ENCODE data around the gene DSCAML1. TPM values are rescaled to one million over a fixed set of nuclear protein-coding genes. Genes with fewer than 3 reads are reported as not detected.

Gene DSCAML1
- total RNA-seq, 1 experiment from 2014 or later: not detected

- no peak for DNase-seq (ENCODE audit: low read depth)
These were observed 352.0 kb downstream of the DSCAML1 start for GRCh38 chr11:117444711-117445658.

DNA sequence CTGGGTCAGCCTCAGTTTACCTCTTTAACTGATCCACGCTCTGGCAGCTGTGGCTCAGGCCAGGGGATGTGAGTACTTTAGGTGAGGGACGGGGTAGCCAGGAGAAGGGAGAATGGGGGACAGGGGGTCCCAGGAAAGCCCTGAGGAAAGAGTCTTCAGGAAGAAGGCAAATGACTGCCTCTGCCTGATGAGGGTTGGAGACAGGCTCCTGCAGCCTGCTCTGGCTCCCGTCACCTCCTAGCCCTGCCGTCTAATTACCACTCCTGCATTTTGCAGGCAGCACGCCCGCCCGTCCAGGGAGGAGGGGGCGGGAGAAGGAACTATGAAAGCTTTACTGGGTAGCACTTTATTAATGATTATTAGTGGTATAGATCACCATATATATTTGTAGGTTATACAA, 352.8 kb downstream of the DSCAML1 start:
- DNase-seq (ENCODE audit: low read depth): no peak

DNA sequence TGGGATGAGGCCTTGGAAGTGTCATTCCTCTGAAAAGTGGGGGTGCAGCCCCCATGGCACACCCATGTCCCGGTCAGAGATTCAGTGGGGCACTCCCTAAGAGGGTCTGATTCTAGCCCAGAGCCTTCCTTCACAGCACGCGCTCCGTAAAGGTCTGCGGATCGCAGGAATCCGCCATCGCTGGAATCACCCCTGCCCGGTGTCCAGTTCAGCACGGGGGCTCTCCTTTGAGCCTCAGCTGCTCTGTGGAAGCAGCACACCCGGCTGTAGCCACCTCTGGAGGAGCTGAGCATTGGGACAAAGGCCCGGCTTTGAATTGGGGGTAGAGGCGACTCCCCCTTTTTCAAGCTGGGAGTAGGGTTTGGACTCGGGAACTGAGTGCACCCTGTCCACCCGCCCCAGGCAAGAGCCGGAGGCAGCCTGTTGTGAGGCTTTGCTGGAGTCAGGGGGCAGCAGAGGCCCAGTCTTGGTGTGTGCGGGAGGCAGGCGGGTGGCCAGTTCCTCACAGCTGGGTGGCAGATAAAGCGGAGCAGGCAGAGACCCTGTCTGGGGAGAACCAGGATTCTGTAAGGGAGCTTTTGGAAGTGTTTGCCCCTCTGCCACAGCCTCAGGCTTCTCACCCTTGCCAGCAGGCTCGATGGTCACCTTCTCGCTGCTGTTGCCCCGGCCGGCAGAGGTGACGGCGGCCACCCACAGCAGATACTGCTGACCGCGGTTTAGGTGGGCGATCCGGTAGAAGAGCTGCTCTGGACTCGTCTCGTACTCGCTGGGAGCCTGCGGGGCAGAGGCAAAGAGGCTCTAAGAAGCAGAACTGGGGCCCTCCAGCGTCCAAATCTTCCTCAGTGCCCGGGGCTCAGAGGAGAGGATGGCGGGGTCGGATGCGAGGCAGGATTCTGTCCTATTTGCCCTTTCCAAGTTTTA, 353.5 kb downstream of the DSCAML1 start:
- peak; percentile 80 for DNase-seq (ENCODE audit: low read depth)

- DNase-seq (ENCODE audit: low read depth): no peak
These were observed 354.2 kb downstream of the DSCAML1 start for GRCh38 chr11:117442869-117443239.

GRCh38 chr11:117442049-117442868, 354.8 kb downstream of the DSCAML1 start:
- no peak for DNase-seq (ENCODE audit: low read depth)

DNA sequence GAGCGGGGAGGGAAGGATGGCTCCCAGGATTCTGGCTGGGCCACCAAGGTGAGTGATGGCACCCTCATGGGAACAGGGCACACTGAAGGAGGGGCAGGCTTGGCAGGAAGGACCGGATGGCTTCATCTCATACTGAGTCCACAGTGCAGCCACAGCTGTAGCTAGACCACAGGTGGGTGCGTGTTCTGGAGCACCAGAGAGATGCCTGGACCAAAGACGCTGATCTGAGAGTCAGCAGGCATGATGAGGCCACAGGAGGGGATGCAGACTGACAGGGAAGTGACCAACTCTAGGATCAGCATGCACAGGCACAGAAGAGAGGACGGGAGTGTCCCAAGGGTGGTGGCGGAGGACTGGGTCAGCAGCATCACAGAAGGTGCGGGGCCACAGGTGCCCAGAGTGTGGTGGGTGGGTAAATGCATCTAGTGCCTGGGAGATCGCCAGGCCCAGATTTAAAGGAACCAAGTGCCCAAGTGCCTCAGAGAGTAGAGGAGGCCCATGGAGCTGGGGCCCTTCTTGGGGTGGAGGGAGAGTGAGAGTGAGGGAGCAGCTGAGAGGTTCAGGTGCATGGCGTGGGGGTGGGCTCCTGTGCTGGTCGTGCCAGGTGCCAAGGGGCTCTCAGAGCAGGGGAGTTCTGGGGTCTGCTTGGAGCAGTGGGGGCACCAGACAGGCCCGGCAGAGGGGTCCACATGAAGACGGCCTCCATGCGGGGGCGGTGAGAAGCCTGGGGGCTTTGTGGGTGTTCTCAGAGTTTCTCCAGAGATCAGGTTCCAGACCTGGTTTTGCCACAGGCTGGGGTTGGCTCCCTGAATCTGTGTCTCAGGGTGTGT, 355.7 kb downstream of the DSCAML1 start:
- DNase-seq (ENCODE audit: low read depth): no peak

DNA sequence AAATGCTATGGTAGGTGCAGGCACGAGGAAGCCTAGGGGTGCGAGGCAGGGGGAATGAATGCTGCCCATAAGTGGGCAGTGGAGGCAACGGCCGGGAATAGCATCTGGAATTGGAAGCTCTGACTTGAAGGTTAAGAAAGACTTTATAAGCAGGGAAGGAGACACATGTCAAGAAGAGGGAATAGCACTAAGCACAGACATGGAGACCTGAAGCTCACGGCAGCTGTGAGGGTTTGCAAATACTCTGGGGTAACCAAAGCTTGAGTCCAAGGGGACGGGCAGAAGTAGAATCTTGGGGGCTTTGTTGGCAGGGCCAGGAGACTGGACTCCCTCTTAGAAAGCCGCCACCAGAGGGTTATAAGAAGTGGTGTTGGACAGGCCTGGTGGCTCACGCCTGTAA, 356.8 kb downstream of the DSCAML1 start:
- no peak for DNase-seq (ENCODE audit: low read depth)

GRCh38 chr11:117439256-117439655, 357.8 kb downstream of the DSCAML1 start:
- no peak for DNase-seq (ENCODE audit: low read depth)

DNA sequence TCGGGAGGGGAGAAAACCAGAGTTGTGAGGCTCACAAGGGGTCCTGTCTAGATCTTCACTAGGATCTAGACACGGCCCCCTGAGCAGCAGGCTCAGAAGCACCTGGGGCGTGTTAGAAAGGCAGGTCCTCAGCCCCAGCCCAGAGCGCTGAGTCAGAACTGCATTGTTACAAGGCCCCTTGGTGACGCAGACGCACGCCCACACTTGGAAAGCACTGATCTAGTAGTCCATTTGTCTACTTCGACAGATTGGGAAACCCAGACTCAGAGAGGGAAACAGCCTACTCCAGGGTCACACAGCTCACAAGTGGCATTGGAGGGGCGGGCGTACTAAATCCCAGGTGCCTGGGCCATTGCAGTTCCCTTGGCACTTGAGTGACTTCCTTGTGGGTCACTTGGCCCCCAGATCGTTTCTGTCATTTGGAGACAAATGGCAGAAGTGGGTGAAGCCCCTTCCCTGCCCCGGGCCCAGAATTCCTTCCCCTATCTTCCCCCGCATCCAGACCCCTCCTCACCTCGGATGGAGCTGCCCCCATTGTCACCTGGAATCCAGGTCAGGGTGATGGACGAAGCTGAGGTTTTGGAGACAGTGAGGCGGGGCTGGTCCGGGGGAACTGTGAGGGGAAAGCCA, 358.5 kb downstream of the DSCAML1 start:
- DNase-seq (ENCODE audit: low read depth): peak; percentile 82

DNA sequence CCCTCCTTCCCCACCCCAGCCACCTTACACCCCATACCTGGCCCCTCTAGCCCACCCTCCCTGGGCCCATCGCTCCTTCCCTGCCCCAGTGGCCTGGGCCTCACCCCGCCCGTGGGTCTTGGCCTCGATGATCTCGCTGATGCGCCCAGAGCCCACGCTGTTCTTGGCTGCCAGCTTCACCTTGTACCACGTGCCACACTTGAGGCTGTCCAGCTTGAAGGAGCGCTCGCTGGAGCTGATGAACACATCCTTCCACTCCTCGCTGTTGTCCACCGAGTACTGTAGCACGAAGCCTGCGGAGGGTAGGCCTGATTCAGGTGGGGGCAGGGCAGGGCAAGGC, 359.3 kb downstream of the DSCAML1 start:
- no peak for DNase-seq (ENCODE audit: low read depth)

DNA sequence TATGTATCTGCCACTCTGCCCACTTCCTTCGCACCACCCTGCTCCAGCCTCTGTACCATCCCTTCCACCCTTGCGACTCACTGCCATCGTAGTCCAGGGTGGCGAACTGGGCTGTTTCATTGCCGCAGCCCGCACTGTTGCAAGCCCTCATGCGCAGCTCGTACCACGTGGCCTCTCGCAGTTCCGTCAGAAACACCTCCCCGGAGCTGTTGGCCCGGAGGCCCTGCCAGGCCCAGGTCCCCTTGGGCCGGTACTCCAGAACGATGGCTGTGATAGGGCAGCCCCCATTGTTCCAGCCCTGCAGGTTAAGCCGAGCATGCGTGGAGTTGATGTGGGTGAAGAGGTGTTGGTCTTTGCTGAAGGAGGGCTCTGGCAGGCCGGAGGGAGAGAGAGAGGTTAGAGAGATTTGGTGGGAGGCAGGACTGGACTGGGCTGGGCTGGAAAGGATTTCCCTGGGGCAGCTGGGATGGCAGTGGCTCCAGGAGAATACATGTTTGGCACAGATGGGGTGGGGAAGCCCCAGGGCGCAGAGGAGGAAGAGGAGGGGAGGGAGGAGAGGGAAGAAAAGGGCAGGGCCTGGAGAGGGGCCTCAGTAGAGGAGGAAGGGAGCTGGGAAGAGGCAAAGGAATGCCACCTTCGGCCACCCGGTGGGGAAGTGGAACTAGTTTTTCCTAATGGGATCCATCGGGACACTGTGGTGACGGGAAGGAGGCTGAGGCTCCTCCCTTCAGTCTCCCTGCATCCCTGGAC, 359.8 kb downstream of the DSCAML1 start:
- DNase-seq (ENCODE audit: low read depth): no peak

DNA sequence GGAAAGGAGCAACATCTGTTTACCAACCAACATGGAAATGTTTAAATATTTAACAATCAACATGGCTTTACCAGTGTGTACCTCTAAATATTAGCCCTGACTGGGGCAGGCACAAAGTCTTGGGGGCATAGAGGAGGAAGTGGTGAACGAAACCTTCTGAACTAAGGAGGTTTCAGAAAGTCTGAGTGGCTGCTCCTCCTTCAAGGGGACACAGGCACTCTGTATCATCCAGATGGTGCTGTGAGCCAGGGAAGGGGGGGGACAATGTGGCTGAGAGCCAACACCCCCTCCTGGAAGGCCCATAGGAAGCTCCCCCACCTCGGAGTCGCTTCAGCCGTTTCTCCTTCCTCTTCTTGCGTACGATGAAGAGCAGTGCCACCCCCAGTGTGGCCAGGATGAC, 361.7 kb downstream of the DSCAML1 start:
- DNase-seq (ENCODE audit: low read depth): no peak

DNA sequence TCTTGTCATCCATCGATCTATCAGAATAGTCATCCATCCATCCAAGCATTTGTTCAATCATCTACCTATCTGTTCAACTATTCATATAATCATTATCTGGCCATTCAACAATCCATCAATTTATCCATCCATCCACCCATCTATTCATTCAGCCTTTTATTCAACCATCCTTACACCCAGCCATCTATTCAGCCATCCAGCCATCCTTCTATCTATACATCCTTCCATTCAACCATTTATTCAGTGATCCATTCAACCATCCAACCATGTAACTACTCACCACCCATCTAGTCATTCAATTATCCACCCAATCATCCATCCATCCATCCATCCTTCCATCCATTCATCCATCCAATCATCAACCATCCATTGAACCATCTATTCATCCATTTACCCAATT, 362.5 kb downstream of the DSCAML1 start:
- DNase-seq (ENCODE audit: low read depth): no peak

GRCh38 chr11:117433717-117434116, 363.3 kb downstream of the DSCAML1 start:
- DNase-seq (ENCODE audit: low read depth): no peak

GRCh38 chr11:117431436-117431835, 365.6 kb downstream of the DSCAML1 start:
- no peak for DNase-seq (ENCODE audit: low read depth)

- no peak for DNase-seq (ENCODE audit: low read depth)
These were observed 366.6 kb downstream of the DSCAML1 start for GRCh38 chr11:117430293-117430955.

DNA sequence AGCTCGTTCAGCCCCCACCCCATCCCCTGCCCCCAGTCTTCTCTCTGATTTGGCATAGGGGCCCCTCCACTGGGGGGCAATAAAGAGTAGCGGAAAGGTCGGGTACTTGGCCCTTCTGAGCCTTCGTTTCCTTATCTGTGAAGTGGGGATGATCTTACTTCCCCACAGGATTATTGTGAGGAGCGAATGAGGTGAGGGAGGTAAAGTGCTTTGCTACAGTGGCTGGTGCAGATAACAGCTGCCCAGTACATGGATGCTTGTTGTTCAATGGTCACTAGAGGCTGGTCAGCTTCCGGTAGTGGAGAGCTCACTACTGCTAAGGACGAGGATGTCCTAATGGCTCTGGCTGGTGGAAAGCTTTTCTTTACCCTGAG, 368.2 kb downstream of the DSCAML1 start:
- DNase-seq (ENCODE audit: low read depth): no peak

DNA sequence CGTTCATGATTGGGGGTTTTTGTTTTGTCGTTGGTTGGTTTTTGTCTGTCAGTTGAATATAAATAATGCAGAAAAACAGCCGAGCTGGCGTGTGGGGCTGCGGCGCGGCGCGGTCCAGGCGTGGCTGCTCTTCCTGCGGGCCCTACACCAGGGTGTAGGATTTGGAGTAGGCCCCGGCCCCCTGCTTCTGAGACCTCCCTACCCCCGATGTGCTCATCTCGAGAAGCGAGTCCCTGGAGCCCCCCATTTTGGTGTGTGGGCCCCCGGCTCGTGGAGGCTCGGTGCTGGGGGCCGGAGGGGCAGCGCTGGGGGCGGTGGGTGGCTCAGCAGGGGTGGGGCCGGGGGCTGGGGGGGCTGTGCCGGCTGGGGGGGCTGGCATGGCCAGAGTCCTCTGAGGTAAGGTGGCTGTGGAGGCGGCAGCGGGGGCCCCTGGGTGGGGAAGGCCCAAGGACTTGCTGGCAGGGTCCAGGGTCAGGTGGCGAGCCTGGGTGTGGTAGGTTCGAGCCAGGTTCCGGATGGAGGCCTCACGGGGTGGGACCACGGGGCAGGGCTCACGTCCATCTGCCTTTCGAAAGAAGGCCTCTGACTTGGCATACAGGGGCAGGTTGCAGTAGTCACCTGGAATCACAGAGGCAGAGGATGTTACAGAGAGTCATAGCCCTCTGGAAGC, 368.7 kb downstream of the DSCAML1 start:
- no peak for DNase-seq (ENCODE audit: low read depth)
